Measurements from ENCODE around the gene MAMDC4.

The MAMDC4 gene

DNA sequence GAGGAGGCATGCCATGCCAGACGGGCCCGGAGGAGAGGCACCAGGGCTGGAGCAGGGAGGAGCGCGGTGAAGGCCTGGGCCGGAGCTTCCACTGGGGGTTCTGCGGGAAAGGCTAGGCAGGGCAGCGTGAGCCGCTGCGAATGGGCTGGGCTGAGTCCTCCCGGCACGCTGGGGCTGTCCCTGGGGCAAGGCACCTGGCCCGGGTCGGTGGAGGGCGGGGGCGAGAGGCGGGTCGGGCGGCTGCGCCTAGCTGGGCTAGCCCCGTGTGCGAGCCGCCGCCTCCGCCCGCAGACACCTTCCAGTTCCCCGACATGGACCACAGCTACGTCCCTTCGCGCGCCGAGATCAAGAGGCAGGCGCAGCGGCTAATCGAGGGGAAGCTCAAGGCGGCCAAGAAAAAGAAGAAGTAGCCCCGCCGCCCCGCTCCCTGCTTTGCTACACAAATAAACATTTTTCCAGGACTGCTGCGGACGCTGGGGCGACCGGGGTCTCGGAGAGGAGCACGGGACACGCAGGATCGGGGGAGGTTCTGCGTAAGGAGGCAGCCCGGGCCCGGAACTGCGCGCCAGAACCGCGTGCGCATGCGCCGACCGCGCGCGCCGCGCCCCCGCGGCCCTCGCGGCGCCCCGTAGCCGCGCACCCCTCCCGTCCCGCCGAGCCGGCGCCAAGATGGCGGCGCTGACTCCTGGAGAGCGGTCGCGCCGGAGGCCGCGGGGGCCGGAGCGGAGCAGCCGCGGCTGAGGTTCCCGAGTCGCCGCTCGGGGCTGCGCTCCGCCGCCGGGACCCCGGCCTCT is 44.7 kb upstream of the MAMDC4 start, which contains the start of gene RABL6 (continued):
- peak; percentile 59 for TF ChIP-seq SP2 (tag by site-specific recombination; IDR thresholded peaks at IDR 0.05)
- TF ChIP-seq, protein P1, sequence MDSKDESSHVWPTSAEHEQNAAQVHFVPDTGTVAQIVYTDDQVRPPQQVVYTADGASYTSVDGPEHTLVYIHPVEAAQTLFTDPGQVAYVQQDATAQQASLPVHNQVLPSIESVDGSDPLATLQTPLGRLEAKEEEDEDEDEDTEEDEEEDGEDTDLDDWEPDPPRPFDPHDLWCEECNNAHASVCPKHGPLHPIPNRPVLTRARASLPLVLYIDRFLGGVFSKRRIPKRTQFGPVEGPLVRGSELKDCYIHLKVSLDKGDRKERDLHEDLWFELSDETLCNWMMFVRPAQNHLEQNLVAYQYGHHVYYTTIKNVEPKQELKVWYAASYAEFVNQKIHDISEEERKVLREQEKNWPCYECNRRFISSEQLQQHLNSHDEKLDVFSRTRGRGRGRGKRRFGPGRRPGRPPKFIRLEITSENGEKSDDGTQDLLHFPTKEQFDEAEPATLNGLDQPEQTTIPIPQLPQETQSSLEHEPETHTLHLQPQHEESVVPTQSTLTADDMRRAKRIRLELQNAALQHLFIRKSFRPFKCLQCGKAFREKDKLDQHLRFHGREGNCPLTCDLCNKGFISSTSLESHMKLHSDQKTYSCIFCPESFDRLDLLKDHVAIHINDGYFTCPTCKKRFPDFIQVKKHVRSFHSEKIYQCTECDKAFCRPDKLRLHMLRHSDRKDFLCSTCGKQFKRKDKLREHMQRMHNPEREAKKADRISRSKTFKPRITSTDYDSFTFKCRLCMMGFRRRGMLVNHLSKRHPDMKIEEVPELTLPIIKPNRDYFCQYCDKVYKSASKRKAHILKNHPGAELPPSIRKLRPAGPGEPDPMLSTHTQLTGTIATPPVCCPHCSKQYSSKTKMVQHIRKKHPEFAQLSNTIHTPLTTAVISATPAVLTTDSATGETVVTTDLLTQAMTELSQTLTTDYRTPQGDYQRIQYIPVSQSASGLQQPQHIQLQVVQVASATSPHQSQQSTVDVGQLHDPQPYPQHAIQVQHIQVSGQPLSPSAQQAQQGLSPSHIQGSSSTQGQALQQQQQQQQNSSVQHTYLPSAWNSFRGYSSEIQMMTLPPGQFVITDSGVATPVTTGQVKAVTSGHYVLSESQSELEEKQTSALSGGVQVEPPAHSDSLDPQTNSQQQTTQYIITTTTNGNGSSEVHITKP (tag by site-specific recombination; IDR thresholded peaks at IDR 0.05): peak; percentile 43; the same call in 1 of the 2 replicates
- TF ChIP-seq, protein P2, sequence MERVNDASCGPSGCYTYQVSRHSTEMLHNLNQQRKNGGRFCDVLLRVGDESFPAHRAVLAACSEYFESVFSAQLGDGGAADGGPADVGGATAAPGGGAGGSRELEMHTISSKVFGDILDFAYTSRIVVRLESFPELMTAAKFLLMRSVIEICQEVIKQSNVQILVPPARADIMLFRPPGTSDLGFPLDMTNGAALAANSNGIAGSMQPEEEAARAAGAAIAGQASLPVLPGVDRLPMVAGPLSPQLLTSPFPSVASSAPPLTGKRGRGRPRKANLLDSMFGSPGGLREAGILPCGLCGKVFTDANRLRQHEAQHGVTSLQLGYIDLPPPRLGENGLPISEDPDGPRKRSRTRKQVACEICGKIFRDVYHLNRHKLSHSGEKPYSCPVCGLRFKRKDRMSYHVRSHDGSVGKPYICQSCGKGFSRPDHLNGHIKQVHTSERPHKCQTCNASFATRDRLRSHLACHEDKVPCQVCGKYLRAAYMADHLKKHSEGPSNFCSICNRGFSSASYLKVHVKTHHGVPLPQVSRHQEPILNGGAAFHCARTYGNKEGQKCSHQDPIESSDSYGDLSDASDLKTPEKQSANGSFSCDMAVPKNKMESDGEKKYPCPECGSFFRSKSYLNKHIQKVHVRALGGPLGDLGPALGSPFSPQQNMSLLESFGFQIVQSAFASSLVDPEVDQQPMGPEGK (tag by site-specific recombination; IDR thresholded peaks at IDR 0.05): peak; percentile 60
- 0 out of 2 replicates have a peak, but pooled peaks have one; percentile 8 for TF ChIP-seq ZNF623 (tag by site-specific recombination; IDR thresholded peaks at IDR 0.05)
- TF ChIP-seq ZNF394 (tag by site-specific recombination; IDR thresholded peaks at IDR 0.05; ENCODE audit: borderline replicate concordance): no peak
- no peak for TF ChIP-seq ZNF23 (tag by site-specific recombination; IDR thresholded peaks at IDR 0.05; ENCODE audit: borderline replicate concordance)
- TF ChIP-seq KLF9 (tag by site-specific recombination; IDR thresholded peaks at IDR 0.05; ENCODE audit: low read depth): 0 out of 2 replicates have a peak, but pooled peaks have one; percentile 30
- TF ChIP-seq ZNF223 (tag by site-specific recombination; IDR thresholded peaks at IDR 0.05): 0 out of 2 replicates have a peak, but pooled peaks have one; percentile 29
- peak; percentile 94 for TF ChIP-seq ZNF600 (tag by site-specific recombination; IDR thresholded peaks at IDR 0.05)
- TF ChIP-seq ZEB2 (tag by site-specific recombination; IDR thresholded peaks at IDR 0.05): peak; percentile 72; the same call in 1 of the 2 replicates
- no peak for TF ChIP-seq ZNF174 (tag by site-specific recombination; IDR thresholded peaks at IDR 0.05)
- 0 out of 2 replicates have a peak, but pooled peaks have one; percentile 17 for TF ChIP-seq ZFP69B (tag by site-specific recombination; IDR thresholded peaks at IDR 0.05)
- peak; percentile 68 for TF ChIP-seq ZNF341 (tag by site-specific recombination; IDR thresholded peaks at IDR 0.05; ENCODE audit: low read depth)
- peak; percentile 68 for TF ChIP-seq ZFHX2 (tag by site-specific recombination; conservative IDR thresholded peaks at IDR 0.05)
- TF ChIP-seq ZNF561 (tag by site-specific recombination; IDR thresholded peaks at IDR 0.05; ENCODE audit: borderline replicate concordance): peak; percentile 58; the same call in 1 of the 2 replicates
- TF ChIP-seq ZNF2 (tag by site-specific recombination; IDR thresholded peaks at IDR 0.05): peak; percentile 73
- TF ChIP-seq, protein P3, sequence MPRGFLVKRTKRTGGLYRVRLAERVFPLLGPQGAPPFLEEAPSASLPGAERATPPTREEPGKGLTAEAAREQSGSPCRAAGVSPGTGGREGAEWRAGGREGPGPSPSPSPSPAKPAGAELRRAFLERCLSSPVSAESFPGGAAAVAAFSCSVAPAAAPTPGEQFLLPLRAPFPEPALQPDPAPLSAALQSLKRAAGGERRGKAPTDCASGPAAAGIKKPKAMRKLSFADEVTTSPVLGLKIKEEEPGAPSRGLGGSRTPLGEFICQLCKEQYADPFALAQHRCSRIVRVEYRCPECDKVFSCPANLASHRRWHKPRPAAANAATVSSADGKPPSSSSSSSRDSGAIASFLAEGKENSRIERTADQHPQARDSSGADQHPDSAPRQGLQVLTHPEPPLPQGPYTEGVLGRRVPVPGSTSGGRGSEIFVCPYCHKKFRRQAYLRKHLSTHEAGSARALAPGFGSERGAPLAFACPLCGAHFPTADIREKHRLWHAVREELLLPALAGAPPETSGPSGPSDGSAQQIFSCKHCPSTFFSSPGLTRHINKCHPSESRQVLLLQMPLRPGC (tag by site-specific recombination; IDR thresholded peaks at IDR 0.05): no peak
- TF ChIP-seq, protein P4, sequence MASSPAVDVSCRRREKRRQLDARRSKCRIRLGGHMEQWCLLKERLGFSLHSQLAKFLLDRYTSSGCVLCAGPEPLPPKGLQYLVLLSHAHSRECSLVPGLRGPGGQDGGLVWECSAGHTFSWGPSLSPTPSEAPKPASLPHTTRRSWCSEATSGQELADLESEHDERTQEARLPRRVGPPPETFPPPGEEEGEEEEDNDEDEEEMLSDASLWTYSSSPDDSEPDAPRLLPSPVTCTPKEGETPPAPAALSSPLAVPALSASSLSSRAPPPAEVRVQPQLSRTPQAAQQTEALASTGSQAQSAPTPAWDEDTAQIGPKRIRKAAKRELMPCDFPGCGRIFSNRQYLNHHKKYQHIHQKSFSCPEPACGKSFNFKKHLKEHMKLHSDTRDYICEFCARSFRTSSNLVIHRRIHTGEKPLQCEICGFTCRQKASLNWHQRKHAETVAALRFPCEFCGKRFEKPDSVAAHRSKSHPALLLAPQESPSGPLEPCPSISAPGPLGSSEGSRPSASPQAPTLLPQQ (tag by site-specific recombination; IDR thresholded peaks at IDR 0.05): peak; percentile 41; the same call in 1 of the 2 replicates
- peak; percentile 40; the same call in 1 of the 2 replicates for TF ChIP-seq ZNF501 (tag by site-specific recombination; IDR thresholded peaks at IDR 0.05)
- 0 out of 2 replicates have a peak, but pooled peaks have one; percentile 42 for TF ChIP-seq ZNF843 (tag by site-specific recombination; IDR thresholded peaks at IDR 0.05)
- TF ChIP-seq, protein P5, sequence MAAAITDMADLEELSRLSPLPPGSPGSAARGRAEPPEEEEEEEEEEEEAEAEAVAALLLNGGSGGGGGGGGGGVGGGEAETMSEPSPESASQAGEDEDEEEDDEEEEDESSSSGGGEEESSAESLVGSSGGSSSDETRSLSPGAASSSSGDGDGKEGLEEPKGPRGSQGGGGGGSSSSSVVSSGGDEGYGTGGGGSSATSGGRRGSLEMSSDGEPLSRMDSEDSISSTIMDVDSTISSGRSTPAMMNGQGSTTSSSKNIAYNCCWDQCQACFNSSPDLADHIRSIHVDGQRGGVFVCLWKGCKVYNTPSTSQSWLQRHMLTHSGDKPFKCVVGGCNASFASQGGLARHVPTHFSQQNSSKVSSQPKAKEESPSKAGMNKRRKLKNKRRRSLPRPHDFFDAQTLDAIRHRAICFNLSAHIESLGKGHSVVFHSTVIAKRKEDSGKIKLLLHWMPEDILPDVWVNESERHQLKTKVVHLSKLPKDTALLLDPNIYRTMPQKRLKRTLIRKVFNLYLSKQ (tag by site-specific recombination; IDR thresholded peaks at IDR 0.05; ENCODE audit: borderline replicate concordance): no peak
- peak; percentile 58 for TF ChIP-seq ZBTB8A (tag by site-specific recombination; IDR thresholded peaks at IDR 0.05)
- TF ChIP-seq ZNF335 (tag by site-specific recombination; conservative IDR thresholded peaks at IDR 0.05): peak; percentile 72
- TF ChIP-seq PRDM1 (tag by site-specific recombination; IDR thresholded peaks at IDR 0.05): no peak
- TF ChIP-seq, protein P6, sequence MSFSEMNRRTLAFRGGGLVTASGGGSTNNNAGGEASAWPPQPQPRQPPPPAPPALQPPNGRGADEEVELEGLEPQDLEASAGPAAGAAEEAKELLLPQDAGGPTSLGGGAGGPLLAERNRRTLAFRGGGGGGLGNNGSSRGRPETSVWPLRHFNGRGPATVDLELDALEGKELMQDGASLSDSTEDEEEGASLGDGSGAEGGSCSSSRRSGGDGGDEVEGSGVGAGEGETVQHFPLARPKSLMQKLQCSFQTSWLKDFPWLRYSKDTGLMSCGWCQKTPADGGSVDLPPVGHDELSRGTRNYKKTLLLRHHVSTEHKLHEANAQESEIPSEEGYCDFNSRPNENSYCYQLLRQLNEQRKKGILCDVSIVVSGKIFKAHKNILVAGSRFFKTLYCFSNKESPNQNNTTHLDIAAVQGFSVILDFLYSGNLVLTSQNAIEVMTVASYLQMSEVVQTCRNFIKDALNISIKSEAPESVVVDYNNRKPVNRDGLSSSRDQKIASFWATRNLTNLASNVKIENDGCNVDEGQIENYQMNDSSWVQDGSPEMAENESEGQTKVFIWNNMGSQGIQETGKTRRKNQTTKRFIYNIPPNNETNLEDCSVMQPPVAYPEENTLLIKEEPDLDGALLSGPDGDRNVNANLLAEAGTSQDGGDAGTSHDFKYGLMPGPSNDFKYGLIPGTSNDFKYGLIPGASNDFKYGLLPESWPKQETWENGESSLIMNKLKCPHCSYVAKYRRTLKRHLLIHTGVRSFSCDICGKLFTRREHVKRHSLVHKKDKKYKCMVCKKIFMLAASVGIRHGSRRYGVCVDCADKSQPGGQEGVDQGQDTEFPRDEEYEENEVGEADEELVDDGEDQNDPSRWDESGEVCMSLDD (tag by site-specific recombination; IDR thresholded peaks at IDR 0.05): peak; percentile 75
- no peak for TF ChIP-seq ZNF423 (tag by site-specific recombination; IDR thresholded peaks at IDR 0.05)
